ENCODE measurements around the gene GLRX3. TPM values are rescaled to one million over a fixed set of nuclear protein-coding genes. Genes with fewer than 3 reads are reported as not detected.

GLRX3 gene
- total and polyA plus RNA-seq, 10 of the 15 experiments (the other 5 are each of a cell fraction or from before 2014, with no cell fraction given) = 94.7 to 209 (median 131) TPM

DNA sequence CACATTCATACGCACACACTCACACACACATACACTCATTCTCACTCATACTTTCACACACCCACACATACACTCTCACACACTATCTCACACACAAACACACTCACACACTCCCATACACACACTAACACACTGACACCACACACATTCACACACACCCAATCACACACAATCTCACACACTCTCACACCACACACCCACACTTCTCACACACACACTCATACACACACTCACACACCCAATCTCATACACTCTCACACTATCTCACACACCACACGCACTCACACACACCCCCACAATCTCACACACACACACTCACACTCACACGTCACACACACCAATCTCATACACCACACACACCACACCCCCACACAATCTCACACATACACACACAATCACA, 71.0 kb downstream of the GLRX3 start:
- Histone ChIP-seq H3K36me3 (ENCODE audit: control insufficient read depth in 2 of 2, insufficient read depth in 2 of 2, low read length in 1 of 2) (no peaks in the 10 kb centered on the region), H3K79me2 (ENCODE audit: control insufficient read depth, insufficient read depth, low read length) (no peaks in the 10 kb centered on the region), H2AFZ (ENCODE audit: control insufficient read depth, low read depth, low read length) (no peak overlapping the region), H3K4me2 (ENCODE audit: control insufficient read depth, insufficient read depth) (no peak overlapping the region), H3K9me3 (replicated peaks; ENCODE audit: control insufficient read depth, insufficient read depth, low read length) (no peaks in the 10 kb centered on the region), H4K20me1 (ENCODE audit: control insufficient read depth, insufficient read depth) (no peaks in the 10 kb centered on the region), H3K27ac (ENCODE audit: control insufficient read depth, insufficient read depth) (no peak overlapping the region), H3K4me1 (ENCODE audit: control insufficient read depth, insufficient read depth, low read length) (no peaks in the 10 kb centered on the region), H3K27me3 (replicated peaks in 1 of 2; ENCODE audit: control insufficient read depth in 2 of 2, insufficient read depth in 2 of 2, low read length in 1 of 2) (no peaks in the 10 kb centered on the region), H3K9ac (ENCODE audit: control insufficient read depth, insufficient read depth, low read length) (no peak overlapping the region), H3K4me3 (no peak overlapping the region)
- ChIA-PET SMC1A (ENCODE audit: uncharacterized antibody, unreplicated experiment) (no interaction called here), POLR2A (no interaction called here), CTCF (no interaction called here), RAD21 (ENCODE audit: unreplicated experiment) (no interaction called here)
- no peak for ATAC-seq
- TF ChIP-seq MEF2A (IDR thresholded peaks at IDR 0.05; ENCODE audit: insufficient read depth, low read depth, low read length) (no peak), NFIC (IDR thresholded peaks at IDR 0.05; ENCODE audit: low read depth, low read length) (peak; percentile 35), HDGF (IDR thresholded peaks at IDR 0.05) (no peak)
- TF ChIP-seq, protein P1, sequence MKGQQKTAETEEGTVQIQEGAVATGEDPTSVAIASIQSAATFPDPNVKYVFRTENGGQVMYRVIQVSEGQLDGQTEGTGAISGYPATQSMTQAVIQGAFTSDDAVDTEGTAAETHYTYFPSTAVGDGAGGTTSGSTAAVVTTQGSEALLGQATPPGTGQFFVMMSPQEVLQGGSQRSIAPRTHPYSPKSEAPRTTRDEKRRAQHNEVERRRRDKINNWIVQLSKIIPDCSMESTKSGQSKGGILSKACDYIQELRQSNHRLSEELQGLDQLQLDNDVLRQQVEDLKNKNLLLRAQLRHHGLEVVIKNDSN (IDR thresholded peaks at IDR 0.05; ENCODE audit: borderline replicate concordance, extremely low read length, insufficient read depth, low read depth, low read length) = no peak
- TF ChIP-seq, protein P2, sequence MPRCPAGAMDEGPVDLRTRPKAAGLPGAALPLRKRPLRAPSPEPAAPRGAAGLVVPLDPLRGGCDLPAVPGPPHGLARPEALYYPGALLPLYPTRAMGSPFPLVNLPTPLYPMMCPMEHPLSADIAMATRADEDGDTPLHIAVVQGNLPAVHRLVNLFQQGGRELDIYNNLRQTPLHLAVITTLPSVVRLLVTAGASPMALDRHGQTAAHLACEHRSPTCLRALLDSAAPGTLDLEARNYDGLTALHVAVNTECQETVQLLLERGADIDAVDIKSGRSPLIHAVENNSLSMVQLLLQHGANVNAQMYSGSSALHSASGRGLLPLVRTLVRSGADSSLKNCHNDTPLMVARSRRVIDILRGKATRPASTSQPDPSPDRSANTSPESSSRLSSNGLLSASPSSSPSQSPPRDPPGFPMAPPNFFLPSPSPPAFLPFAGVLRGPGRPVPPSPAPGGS (IDR thresholded peaks at IDR 0.05; ENCODE audit: borderline replicate concordance, insufficient read depth, low read depth, low read length, poor library complexity, severe bottlenecking) = peak; percentile 85
- TF ChIP-seq, protein P3, sequence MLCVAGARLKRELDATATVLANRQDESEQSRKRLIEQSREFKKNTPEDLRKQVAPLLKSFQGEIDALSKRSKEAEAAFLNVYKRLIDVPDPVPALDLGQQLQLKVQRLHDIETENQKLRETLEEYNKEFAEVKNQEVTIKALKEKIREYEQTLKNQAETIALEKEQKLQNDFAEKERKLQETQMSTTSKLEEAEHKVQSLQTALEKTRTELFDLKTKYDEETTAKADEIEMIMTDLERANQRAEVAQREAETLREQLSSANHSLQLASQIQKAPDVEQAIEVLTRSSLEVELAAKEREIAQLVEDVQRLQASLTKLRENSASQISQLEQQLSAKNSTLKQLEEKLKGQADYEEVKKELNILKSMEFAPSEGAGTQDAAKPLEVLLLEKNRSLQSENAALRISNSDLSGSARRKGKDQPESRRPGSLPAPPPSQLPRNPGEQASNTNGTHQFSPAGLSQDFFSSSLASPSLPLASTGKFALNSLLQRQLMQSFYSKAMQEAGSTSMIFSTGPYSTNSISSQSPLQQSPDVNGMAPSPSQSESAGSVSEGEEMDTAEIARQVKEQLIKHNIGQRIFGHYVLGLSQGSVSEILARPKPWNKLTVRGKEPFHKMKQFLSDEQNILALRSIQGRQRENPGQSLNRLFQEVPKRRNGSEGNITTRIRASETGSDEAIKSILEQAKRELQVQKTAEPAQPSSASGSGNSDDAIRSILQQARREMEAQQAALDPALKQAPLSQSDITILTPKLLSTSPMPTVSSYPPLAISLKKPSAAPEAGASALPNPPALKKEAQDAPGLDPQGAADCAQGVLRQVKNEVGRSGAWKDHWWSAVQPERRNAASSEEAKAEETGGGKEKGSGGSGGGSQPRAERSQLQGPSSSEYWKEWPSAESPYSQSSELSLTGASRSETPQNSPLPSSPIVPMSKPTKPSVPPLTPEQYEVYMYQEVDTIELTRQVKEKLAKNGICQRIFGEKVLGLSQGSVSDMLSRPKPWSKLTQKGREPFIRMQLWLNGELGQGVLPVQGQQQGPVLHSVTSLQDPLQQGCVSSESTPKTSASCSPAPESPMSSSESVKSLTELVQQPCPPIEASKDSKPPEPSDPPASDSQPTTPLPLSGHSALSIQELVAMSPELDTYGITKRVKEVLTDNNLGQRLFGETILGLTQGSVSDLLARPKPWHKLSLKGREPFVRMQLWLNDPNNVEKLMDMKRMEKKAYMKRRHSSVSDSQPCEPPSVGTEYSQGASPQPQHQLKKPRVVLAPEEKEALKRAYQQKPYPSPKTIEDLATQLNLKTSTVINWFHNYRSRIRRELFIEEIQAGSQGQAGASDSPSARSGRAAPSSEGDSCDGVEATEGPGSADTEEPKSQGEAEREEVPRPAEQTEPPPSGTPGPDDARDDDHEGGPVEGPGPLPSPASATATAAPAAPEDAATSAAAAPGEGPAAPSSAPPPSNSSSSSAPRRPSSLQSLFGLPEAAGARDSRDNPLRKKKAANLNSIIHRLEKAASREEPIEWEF (IDR thresholded peaks at IDR 0.05; ENCODE audit: insufficient replicate concordance, low read depth, low read length) = no peak
- intact Hi-C loops (cut with micrococcal nuclease; ENCODE audit: unreplicated experiment) (no loop called here), in situ Hi-C loops (cut with MboI) (no loop called here)
- DNase-seq (ENCODE audit: low read depth, low spot score) = no peak
- FAIRE-seq = no peak
- no TSS peak for BruUV-seq (replicated peaks)
- WGBS (ENCODE audit: insufficient coverage, insufficient replicate concordance, low lambda C conversion rate, missing lambda C conversion rate) = 58% methylated on average over 3 of the region's 3 CpGs
